NCI-H510A treated with DMSO at 0.1 percent for 48 hours (cell line): ENCODE results near the gene LRRC10.
"Not testable (repeated sequence)": the region's sequence is repeated elsewhere in the genome, so short reads cannot be mapped to it uniquely, and the experiment has no call there.

Experiments used
- DNase-seq: peaks from one replicate; lab custom pipeline; 2025; lab: John Stamatoyannopoulos, UW

The LRRC10 gene

GRCh38 chr12:69619050-69619449 lies 8.3 kb upstream of the LRRC10 start:
- DNase-seq = no peak

DNA sequence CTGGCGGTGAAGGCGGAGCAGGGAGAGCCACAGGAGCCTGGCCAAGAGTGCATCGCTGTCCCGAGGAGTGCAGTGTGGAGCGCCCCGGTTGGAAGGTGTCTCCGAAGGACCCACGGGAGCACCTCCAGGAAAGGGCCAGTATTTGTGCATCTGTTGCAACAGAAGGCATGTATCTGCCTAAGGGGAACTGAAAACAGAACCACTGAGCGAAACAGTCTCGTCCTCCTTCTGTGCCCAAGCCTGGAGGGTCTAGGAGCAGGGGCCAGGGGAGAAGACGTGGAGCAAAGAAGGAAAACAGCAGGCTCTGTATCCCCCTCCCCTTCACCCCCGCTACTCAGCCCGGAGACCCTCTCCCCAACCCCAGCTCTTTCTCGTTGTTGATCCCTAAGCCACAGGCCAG lies 5.3 kb upstream of the LRRC10 start:
- no peak for DNase-seq

DNA sequence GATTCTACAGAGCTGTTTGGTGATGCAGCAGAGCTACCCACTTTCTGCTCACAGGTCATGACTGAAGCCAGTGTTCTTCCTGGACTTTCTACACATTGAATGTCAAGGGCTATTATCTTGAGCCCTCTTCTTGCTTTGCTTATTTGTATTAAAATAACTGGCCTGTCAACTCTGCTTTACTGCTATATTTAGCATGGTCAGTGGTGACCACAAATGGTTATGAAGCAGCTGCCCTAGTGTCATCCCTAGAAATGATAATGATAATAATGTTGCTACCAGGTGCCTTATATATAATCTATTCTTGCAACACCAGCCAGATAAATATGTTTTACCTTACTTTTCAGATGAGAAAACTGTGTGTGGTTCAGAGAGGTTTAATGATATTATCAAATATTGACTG lies 2.6 kb upstream of the LRRC10 start:
- DNase-seq = no peak

DNA sequence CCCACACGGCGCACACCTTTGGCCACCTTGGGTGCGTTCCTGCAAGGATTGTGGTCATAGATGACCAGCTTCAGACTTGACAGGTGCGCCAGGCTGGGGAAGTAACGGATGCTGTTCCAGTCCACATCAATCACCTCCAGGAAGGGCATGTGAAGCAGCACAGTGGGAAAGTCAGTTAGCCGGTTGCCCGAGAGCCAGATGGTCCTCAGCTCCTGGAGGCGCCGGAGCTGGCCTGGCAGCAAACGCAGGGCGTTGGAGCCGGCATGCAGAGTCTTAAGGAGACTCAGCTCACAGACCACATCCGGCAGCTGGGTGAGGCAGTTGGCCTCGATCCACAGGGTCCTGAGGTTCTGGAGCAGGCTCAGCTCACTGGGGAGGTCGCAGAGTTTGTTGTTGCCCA lies 581 bp downstream of the LRRC10 start:
- DNase-seq = no peak

- DNase-seq = no peak
Measured at GRCh38 chr12:69608114-69608513, 2.6 kb downstream of the LRRC10 start.

GRCh38 chr12:69604275-69604674 lies 6.4 kb downstream of the LRRC10 start:
- DNase-seq = not testable (repeated sequence)

- DNase-seq = not testable (repeated sequence)
Measured at GRCh38 chr12:69603556-69603955, 7.2 kb downstream of the LRRC10 start.

- DNase-seq = no peak
Measured at GRCh38 chr12:69602954-69603353, 7.8 kb downstream of the LRRC10 start.

- DNase-seq = no peak
Measured at GRCh38 chr12:69601962-69602685, 8.6 kb downstream of the LRRC10 start.

DNA sequence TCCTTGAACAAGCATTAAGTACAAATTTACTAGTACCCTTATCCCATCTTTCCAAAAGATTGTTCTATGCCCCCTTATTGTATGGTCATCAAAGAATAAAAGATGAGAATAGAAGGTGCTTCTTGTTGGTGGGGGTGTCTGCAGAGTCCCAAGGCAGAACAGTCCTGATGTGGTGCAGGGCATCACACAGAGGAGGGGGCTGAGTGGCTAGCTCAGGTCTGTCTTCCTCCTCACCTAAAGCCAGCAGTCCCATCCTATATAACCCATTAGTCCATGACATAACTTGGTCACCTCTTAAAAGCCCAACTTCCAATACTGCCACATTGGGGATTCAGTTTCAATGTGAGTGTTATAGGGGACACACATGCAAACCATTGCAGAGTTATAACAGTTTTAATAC lies 9.9 kb downstream of the LRRC10 start:
- DNase-seq = no peak

DNA sequence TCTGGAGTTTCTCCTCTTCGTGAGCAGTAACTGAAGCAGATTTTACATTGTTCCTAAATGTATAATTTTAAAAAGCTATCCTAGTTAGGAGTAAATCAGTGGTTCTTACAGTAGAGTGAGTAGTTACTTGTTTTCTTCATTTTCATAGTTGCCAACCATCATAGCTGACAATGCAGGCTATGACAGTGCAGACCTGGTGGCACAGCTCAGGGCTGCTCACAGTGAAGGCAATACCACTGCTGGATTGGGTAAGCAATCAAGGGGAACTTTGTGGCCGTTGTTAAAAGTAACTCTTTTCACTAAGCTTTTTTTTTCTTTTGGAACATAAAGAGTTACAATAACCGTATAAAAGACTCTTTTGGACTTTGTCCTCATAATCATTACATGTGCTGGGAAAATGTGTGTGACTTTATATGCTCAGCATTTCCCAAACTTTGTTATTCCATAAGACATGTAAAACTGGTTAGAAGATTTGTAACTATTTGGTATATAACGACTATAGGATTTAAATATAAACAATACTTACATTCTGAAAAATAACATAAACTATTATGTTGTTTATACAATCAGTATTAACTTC lies 12.4 kb downstream of the LRRC10 start:
- no peak for DNase-seq

DNA sequence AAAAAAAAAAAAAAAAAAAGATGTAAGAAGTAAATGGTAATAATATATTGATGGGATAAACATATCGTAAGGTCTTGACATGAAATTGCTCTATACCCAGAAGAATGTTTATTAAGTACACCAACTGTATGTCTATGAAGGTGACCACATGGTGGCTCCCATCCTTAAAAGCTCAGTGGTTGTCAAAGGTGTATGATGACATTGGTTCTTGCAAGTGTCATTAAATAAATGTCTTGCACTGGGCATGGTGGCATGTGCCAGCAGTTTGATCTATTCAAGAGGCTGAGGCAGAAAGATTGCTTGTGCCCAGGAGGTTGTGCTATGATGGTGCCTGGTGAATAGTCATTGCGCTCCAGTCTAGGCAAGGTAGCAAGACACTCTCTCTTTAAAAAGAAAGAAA lies 15.0 kb downstream of the LRRC10 start:
- DNase-seq = no peak

GRCh38 chr12:69589082-69589481 lies 21.6 kb downstream of the LRRC10 start:
- no peak for DNase-seq

- no peak for DNase-seq
Measured at GRCh38 chr12:69588527-69588926, 22.2 kb downstream of the LRRC10 start.

GRCh38 chr12:69585189-69586062 lies 25.3 kb downstream of the LRRC10 start, which contains the start of gene CCT2:
Gene CCT2, plus strand, starts transcription at chr12:69585459. Its CDS starts 63 bp downstream, at chr12:69585522.
- peak; percentile 98 for DNase-seq

DNA sequence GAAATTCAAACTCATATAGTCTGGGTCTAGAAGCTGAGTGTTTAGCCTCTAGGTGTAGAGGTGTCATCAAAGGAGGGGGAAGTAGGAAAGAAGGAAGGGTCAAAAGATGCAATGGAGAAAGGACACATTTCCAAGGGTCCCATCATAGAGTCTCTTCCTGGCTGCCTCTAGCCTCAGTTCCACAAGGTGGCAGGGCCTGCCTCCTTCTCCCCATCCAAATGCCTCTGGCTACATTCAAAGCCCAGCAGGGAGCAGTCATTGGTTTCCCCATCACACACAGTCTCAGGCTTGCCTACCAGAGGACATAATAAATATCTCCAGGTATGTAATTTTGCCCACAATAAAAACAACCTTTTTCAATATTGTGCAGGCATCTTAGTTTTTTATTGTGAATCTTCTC lies 27.5 kb downstream of the LRRC10 start:
- peak; percentile 27 for DNase-seq

- DNase-seq = no peak
Measured at GRCh38 chr12:69580074-69580473, 30.6 kb downstream of the LRRC10 start.

- no peak for DNase-seq
Measured at GRCh38 chr12:69579029-69579428, 31.7 kb downstream of the LRRC10 start.

DNA sequence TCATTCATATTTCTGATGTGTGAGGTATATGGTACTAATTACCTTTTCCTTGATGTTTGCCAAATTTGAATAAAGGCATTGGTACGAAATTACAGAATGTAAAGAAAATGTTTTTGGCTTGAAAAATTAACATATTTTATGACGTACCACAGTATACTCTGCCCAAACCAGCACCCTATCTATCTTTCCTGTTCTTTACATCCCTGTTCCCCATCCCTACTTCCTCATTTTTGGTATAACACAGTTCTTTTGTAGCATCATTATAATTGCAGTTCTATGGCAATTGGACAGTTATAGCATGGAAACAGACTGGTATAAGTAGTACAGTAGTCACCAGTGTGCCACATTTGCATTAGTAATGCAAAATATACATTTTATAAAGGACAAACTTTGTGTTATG lies 32.4 kb downstream of the LRRC10 start:
- no peak for DNase-seq

DNA sequence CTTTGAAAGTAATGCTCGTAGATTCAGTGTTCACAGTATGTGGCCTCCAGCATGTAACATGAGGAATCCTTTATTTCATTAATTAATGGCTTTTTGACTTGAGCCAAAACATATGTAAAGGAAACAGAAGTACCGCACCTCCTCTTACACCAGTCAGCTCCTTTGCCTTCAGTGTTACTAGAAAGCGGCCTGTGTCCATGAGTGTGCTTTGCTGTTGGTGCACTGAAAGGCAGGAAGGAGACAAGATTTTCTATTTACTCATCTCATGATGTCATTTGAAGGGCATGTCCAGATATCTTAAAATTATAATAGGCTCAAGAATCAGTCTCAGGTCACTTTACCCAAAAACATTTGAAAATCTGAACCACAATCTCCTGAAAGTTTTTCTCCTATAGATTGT lies 35.4 kb downstream of the LRRC10 start:
- no peak for DNase-seq

DNA sequence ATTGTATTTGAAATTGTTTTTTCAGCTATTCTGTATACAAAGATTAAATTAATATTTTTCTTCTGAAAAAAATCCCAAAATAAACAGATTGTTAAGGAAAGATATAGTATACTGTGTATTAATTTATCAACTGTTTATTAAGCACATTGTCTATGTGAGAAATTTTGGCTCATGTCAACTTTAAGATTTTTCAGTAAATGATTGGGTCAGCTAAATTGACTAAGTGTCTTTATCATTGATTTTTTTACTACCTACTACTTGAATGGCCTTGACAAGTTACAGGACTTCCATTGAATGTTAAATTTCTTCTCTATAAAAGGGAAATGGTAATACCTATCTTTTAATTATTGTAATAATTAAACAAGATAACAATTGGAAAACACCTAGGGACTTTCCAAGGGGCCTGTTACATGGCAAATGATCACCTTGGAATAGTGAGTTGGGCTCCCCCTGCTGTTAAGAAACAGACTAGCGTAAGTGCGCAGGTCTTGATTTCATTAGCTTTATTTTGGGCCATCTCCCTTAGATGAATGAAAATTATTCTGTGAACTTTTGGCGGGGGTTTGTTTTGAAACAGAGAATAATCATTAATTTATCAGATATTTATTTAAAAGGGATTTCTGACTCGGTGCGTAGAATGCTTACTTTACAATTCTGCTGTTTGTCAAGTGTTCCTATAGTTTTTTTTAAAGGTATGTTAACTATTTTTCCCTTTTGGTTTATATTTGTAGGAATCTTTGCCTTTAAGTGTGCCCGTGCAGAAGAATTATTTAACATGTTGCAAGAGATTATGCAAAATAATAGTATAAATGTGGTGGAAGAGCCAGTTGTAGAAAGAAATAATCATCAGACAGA lies 39.9 kb downstream of the LRRC10 start:
- peak; percentile 68 for DNase-seq

- DNase-seq = no peak
Measured at GRCh38 chr12:69570000-69570516, 40.6 kb downstream of the LRRC10 start.
